ENCODE data around the gene ULBP1. TPM values are rescaled to one million over a fixed set of nuclear protein-coding genes. Genes with fewer than 3 reads are reported as not detected.
"Not testable (repeated sequence)": the region's sequence is repeated elsewhere in the genome, so short reads cannot be mapped to it uniquely, and the experiment has no call there.

ULBP1 gene
- polyA plus RNA-seq, 1 experiment, result 2.6 TPM

DNA sequence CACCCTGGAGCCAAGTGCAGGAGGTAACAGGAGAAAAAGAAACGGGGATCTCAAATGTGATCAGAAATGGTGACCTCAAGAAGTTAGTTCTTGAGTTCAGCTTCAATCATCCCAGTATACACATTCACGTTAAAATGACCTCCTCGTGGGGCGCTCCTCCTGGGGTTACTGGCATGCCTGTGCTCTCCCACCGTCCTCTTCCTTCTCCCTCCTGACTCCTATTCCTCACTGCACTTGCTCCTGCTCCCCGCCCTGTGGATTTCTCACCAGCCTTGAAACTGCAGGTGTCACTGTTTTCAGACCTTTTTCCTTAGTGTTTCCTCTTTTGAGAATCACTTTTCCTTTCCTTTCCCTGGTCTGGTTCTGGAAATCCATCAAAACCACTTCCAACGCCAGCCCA lies 17.1 kb upstream of the ULBP1 start:
- CTCF ChIA-PET, POLR2A ChIA-PET: not testable (repeated sequence)

DNA sequence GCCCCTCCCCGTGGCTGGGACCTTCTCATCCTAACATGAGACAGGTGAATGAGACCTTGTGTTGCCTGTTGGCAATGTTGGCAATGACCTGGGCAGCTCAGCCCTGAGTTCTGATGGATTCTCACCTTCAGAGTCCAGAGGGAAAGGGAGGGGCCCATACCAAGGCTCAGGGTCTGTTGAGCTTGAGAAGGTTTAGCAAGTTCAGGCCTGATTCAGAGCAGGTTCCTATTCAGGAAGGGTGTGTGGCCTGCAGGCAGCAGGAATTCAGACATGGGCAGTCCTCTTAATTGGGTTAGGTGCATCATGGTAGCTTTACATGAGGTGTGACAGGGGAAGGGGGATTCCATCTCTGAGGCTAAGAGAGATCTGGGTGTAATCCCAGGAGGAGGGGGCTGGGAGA lies 16.2 kb upstream of the ULBP1 start:
- CTCF ChIA-PET; H3K36me3 ChIP-seq (ENCODE audit: control insufficient read depth, insufficient read depth, low read length); POLR2A ChIA-PET; H3K4me3 ChIP-seq (ENCODE audit: low read depth, low read length); DNase-seq (ENCODE audit: low read depth): not testable (repeated sequence)
- peaks cover 14% of the 10 kb centered on the region for H3K27me3 ChIP-seq (ENCODE audit: control insufficient read depth, insufficient read depth, low read length)

More for the DNA sequence above, 17.1 kb upstream of the ULBP1 start:
- not testable (repeated sequence) for H3K4me3 ChIP-seq (ENCODE audit: low read depth, low read length); DNase-seq (ENCODE audit: low read depth); H3K27me3 ChIP-seq (ENCODE audit: control insufficient read depth, insufficient read depth, low read length); H3K36me3 ChIP-seq (ENCODE audit: control insufficient read depth, insufficient read depth, low read length)

DNA sequence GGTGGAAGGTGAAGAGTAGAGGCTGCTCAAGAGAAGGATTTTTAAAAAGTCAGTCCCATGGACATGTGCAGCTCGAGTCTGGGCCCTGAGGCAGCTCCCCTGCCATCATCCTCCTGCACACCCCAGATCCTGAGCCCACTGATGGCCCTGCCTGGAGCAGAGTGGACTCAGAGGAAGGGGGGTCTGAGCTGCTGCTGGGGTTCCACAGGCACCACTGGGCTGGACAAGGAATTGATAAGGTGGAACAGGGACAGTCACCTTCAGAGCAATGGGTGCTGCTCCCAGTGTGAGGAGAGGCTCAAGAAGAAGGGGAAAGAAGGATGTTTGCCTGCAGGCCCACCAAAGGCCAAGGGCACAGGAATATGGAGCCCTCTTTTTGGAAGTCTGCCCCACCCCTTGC lies 15.7 kb upstream of the ULBP1 start:
- POLR2A ChIA-PET, result no interaction called here

DNA sequence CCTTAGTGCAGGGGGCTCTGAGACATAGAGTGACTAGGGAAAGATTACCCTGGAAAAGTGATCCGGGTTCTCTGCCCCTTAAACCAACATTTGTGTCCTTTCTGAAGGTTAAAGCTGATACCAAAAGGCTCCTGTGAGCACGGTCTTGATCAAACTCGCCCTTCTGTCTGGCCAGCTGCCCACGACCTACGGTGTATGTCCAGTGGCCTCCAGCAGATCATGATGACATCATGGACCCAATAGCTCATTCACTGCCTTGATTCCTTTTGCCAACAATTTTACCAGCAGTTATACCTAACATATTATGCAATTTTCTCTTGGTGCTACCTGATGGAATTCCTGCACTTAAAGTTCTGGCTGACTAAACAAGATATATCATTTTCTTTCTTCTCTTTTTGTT lies 15.1 kb upstream of the ULBP1 start:
- Histone ChIP-seq H3K4me3 (ENCODE audit: low read depth, low read length) (no peak overlapping the region), H3K36me3 (ENCODE audit: control insufficient read depth, insufficient read depth, low read length) (peaks cover 2% of the 10 kb centered on the region; the same call in 1 of the 2 replicates), H3K27me3 (ENCODE audit: control insufficient read depth, insufficient read depth, low read length) (peaks cover 17% of the 10 kb centered on the region)
- no peak for DNase-seq (ENCODE audit: low read depth)
- CTCF ChIA-PET, result no interaction called here
- POLR2A ChIA-PET, result no interaction called here
- TF ChIP-seq, protein P1, sequence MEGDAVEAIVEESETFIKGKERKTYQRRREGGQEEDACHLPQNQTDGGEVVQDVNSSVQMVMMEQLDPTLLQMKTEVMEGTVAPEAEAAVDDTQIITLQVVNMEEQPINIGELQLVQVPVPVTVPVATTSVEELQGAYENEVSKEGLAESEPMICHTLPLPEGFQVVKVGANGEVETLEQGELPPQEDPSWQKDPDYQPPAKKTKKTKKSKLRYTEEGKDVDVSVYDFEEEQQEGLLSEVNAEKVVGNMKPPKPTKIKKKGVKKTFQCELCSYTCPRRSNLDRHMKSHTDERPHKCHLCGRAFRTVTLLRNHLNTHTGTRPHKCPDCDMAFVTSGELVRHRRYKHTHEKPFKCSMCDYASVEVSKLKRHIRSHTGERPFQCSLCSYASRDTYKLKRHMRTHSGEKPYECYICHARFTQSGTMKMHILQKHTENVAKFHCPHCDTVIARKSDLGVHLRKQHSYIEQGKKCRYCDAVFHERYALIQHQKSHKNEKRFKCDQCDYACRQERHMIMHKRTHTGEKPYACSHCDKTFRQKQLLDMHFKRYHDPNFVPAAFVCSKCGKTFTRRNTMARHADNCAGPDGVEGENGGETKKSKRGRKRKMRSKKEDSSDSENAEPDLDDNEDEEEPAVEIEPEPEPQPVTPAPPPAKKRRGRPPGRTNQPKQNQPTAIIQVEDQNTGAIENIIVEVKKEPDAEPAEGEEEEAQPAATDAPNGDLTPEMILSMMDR (IDR thresholded peaks at IDR 0.05; ENCODE audit: insufficient read depth, low read depth, low read length), result no peak

More for the DNA sequence above, 15.7 kb upstream of the ULBP1 start:
- DNase-seq (ENCODE audit: low read depth), result no peak
- H3K4me3 ChIP-seq (ENCODE audit: low read depth, low read length), result no peak overlapping the region
- peaks cover 2% of the 10 kb centered on the region; the same call in 1 of the 2 replicates for H3K36me3 ChIP-seq (ENCODE audit: control insufficient read depth, insufficient read depth, low read length)
- peaks cover 15% of the 10 kb centered on the region for H3K27me3 ChIP-seq (ENCODE audit: control insufficient read depth, insufficient read depth, low read length)
- TF ChIP-seq, protein P1 (IDR thresholded peaks at IDR 0.05; ENCODE audit: insufficient read depth, low read depth, low read length), result no peak
- CTCF ChIA-PET, result no interaction called here

DNA sequence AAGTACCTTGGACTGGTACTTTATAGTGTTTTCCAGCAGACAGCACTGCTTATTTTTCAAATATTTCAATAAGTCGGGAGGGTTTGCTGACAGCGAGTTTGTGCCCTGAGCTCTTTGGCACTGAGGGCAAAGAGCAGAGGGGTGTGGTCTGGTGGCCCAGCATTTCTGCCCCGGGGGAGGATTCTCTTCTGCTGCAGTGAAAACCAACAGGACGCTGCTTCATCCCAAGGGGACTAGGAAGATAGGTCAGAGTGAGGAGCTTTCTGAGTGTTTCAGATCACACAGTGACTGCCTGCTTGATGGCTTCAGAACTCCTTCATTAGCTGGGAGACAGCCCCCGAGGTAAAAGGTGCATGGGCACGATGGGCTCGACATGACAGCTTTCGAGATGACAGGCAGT lies 13.3 kb upstream of the ULBP1 start:
- CTCF ChIA-PET, result interaction anchor here (1.4 kb wide), 1 partner anchor 66 kb away, joined by 4 read pairs; no protein-coding TSS in a partner anchor
- no peak for DNase-seq (ENCODE audit: low read depth)
- POLR2A ChIA-PET, result no interaction called here

DNA sequence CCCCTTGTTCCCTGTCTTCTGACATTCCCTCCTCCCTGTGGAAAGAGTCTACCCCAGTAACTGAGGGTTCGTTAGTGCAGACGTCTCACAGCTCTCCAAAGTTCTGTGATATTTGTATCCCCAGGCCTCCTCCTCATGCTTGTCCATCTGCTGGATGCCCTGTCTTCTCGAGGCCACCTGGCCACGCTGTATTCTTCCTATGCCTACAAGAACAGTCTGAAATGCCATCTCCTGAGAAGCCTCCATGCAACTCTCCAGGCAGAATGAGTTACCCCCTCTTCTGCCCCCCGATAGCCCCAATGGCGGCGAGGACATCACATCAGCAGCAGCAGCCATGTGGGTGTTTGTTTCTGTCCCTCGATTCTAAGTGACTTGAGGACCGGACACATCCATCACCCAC lies 12.6 kb upstream of the ULBP1 start:
- DNase-seq (ENCODE audit: low read depth), result no peak
- Histone ChIP-seq H3K27me3 (ENCODE audit: control insufficient read depth, insufficient read depth, low read length) (peaks cover 29% of the 10 kb centered on the region), H3K36me3 (ENCODE audit: control insufficient read depth, insufficient read depth, low read length) (peaks cover 2% of the 10 kb centered on the region; the same call in 1 of the 2 replicates), H3K4me3 (ENCODE audit: low read depth, low read length) (no peak overlapping the region)
- ChIA-PET CTCF (no interaction called here), POLR2A (no interaction called here)
- TF ChIP-seq, protein P1 (IDR thresholded peaks at IDR 0.05; ENCODE audit: insufficient read depth, low read depth, low read length), result no peak

More for the DNA sequence above, 13.3 kb upstream of the ULBP1 start:
- H3K36me3 ChIP-seq (ENCODE audit: control insufficient read depth, insufficient read depth, low read length), result peaks cover 2% of the 10 kb centered on the region; the same call in 1 of the 2 replicates
- H3K4me3 ChIP-seq (ENCODE audit: low read depth, low read length), result no peak overlapping the region
- peaks cover 22% of the 10 kb centered on the region for H3K27me3 ChIP-seq (ENCODE audit: control insufficient read depth, insufficient read depth, low read length)
- TF ChIP-seq, protein P1 (IDR thresholded peaks at IDR 0.05; ENCODE audit: insufficient read depth, low read depth, low read length), result no peak

All from BJ (cell line).